CD4-positive, CD25-positive, alpha-beta regulatory T cell (primary cell): Measurements from ENCODE around the gene GPRIN2. TPM values are rescaled to one million over a fixed set of nuclear protein-coding genes. Genes with fewer than 3 reads are reported as not detected.
A peak's percentile ranks its signal among the peaks of the same experiment; 100 is the strongest.
"Not testable (repeated sequence)": the region's sequence is repeated elsewhere in the genome, so short reads cannot be mapped to it uniquely, and the experiment has no call there.

Source experiments
- ATAC-seq, 2 donors: fragments of 150-1000 bp; cut with Tn5 transposase; one replicate each; pipeline ENCODE4 v1.10.0; 2021; ENCODE audit warnings: low read depth in 2 of 2, moderate number of reproducible peaks in 2 of 2, moderate library complexity in 1 of 2
- DNase-seq, 3 donors: peaks; one replicate each; pipeline versions ENCODE4 v3.0.0 to v3.0.0-alpha.2; 2012 to 2022; ENCODE audit warnings: mixed read lengths in 1 of 3
- H3K27ac ChIP-seq: one replicate; pipeline ENCODE4 v1.7.0; 2013; ENCODE audit warnings: mild to moderate bottlenecking, low read length; ENCODE audit not compliant: insufficient read depth, poor library complexity, severe bottlenecking
- H3K27me3 ChIP-seq: one replicate; pipeline ENCODE4 v1.7.0; 2013; ENCODE audit warnings: low read length; ENCODE audit not compliant: control insufficient read depth, insufficient read depth
- H3K36me3 ChIP-seq: one replicate; pipeline ENCODE4 v1.7.0; 2013; ENCODE audit warnings: mild to moderate bottlenecking, low read length, moderate library complexity; ENCODE audit not compliant: control insufficient read depth, insufficient read depth
- H3K4me1 ChIP-seq: 2 replicates; pipeline ENCODE4 v1.7.0; 2013; ENCODE audit warnings: mild to moderate bottlenecking, low read length; ENCODE audit not compliant: insufficient read depth, control insufficient read depth, poor library complexity, severe bottlenecking
- H3K4me3 ChIP-seq: one replicate; pipeline ENCODE4 v1.7.0; 2013; ENCODE audit warnings: low read depth, mild to moderate bottlenecking, low read length, moderate library complexity
- H3K9me3 ChIP-seq, 2 experiments: 1 replicate in 1 of 2; 2 replicates in 1 of 2; pipeline ENCODE4 v1.7.0; 2013; ENCODE audit warnings: low read length in 2 of 2, mild to moderate bottlenecking in 1 of 2, moderate library complexity in 1 of 2; ENCODE audit not compliant: control insufficient read depth in 2 of 2
- H3K27ac Mint-ChIP-seq, 3 donors: one replicate each; pipeline ENCODE4 v1.8.0; 2020 to 2022; ENCODE audit warnings: mild to moderate bottlenecking in 3 of 3, mixed read lengths in 3 of 3, moderate library complexity in 2 of 3
- H3K27me3 Mint-ChIP-seq: one replicate; pipeline ENCODE4 v1.8.0; 2022; ENCODE audit warnings: mild to moderate bottlenecking, mixed read lengths
- H3K36me3 Mint-ChIP-seq: one replicate; pipeline ENCODE4 v1.8.0; 2020; ENCODE audit warnings: mixed read lengths
- H3K4me1 Mint-ChIP-seq, 4 donors: one replicate each; pipeline ENCODE4 v1.8.0; 2020 to 2022; ENCODE audit warnings: mixed read lengths in 4 of 4, mild to moderate bottlenecking in 1 of 4
- H3K4me3 Mint-ChIP-seq, 4 donors: one replicate each; pipeline ENCODE4 v1.8.0; 2020 to 2022; ENCODE audit warnings: mild to moderate bottlenecking in 4 of 4, mixed read lengths in 4 of 4, moderate library complexity in 3 of 4
- H3K9me3 Mint-ChIP-seq, 7 donors: one replicate each; pipeline ENCODE4 v1.8.0; 2020 to 2022; ENCODE audit warnings: mixed read lengths in 7 of 7, mild to moderate bottlenecking in 3 of 7, moderate library complexity in 2 of 7
- polyA plus RNA-seq, 4 donors: library from polyadenylated mRNA; unstranded; fragments of 300-500 nt; fragmentation: Illumina TruSeq; gene quantifications; one replicate each; pipeline ENCODE4 v1.2.3, GENCODE V29; 2021
- total RNA-seq: library from RNA; stranded (reverse); gene quantifications from one replicate; pipeline ENCODE4 v1.2.3, GENCODE V29; 2022

Gene GPRIN2
- total and polyA plus RNA-seq, 5 donors from 2014 or later, result not detected

DNA sequence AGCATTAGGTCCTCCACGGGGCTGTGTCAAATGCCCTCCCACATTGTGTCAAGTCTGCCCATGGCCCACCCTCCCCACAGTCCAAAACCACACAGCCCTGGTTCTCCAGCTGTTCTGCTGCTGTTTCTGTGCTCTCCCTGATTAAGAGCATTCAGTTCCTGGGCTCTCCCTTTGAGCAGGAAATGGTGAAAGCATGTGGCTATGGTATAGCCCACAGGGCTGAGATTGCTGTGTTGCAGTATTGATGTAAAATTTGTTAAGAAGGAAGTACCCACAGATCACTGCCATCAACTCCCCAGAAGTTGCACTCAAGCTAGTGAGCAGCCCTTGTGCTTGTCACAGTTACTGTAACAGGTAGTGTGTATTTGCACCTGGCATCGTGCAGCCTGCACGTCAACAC lies 31.8 kb upstream of the GPRIN2 start:
- not testable (repeated sequence) for H3K4me1 Mint-ChIP-seq, H3K27ac ChIP-seq, H3K9me3 ChIP-seq, H3K36me3 Mint-ChIP-seq, DNase-seq, H3K36me3 ChIP-seq, H3K9me3 Mint-ChIP-seq, H3K27ac Mint-ChIP-seq, H3K4me3 Mint-ChIP-seq, H3K4me3 ChIP-seq, H3K27me3 Mint-ChIP-seq, H3K4me1 ChIP-seq, H3K27me3 ChIP-seq
- ATAC-seq, result peak in 1 of 2 donors; percentile 37

- not testable (repeated sequence) for H3K9me3 Mint-ChIP-seq, H3K4me3 Mint-ChIP-seq, H3K36me3 Mint-ChIP-seq
Observed at GRCh38 chr10:46587546-46587945, 31.1 kb upstream of the GPRIN2 start.

GRCh38 chr10:46585246-46585645 lies 28.8 kb upstream of the GPRIN2 start:
- H3K27ac Mint-ChIP-seq, H3K4me3 ChIP-seq, H3K9me3 Mint-ChIP-seq, DNase-seq, H3K27me3 Mint-ChIP-seq, H3K27ac ChIP-seq, H3K27me3 ChIP-seq, H3K36me3 Mint-ChIP-seq, H3K9me3 ChIP-seq, H3K36me3 ChIP-seq, H3K4me3 Mint-ChIP-seq, ATAC-seq, H3K4me1 ChIP-seq, H3K4me1 Mint-ChIP-seq: not testable (repeated sequence)

More at GRCh38 chr10:46587546-46587945, 31.1 kb upstream of the GPRIN2 start:
- not testable (repeated sequence) for H3K4me1 Mint-ChIP-seq, H3K9me3 ChIP-seq, H3K27ac ChIP-seq, H3K27me3 ChIP-seq, ATAC-seq, H3K4me1 ChIP-seq, H3K27me3 Mint-ChIP-seq, H3K4me3 ChIP-seq, H3K36me3 ChIP-seq, H3K27ac Mint-ChIP-seq, DNase-seq

- H3K4me3 ChIP-seq, ATAC-seq, H3K4me1 ChIP-seq, H3K27me3 ChIP-seq, H3K27me3 Mint-ChIP-seq, H3K27ac Mint-ChIP-seq, H3K36me3 Mint-ChIP-seq, H3K4me1 Mint-ChIP-seq, H3K9me3 Mint-ChIP-seq, DNase-seq, H3K4me3 Mint-ChIP-seq, H3K9me3 ChIP-seq, H3K27ac ChIP-seq, H3K36me3 ChIP-seq: not testable (repeated sequence)
Observed at GRCh38 chr10:46584196-46584595, 27.7 kb upstream of the GPRIN2 start.

DNA sequence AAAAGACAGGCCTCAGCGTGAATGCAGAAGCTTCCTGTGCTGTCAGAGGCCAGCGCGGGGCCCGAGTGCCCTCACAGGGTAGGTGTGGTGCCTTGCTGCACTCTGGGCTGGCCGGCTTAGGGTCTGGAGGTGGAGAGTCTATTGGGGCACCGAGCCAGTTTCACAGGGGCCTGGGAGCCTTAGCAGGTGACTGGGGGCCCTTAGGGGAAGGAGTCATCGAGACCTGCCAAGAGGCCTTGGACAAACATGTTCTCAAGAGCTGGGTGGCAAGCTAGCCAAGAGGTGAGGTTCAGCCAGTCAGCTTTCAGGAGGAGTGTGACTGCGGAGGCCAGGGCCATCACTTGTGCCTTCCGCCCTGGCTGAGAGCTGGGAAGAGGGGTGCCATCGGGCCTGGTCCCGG lies 26.1 kb upstream of the GPRIN2 start:
- H3K4me3 Mint-ChIP-seq, H3K36me3 Mint-ChIP-seq, H3K27me3 ChIP-seq, H3K27ac Mint-ChIP-seq, H3K9me3 Mint-ChIP-seq, DNase-seq, H3K36me3 ChIP-seq, H3K4me1 ChIP-seq, H3K27me3 Mint-ChIP-seq, H3K4me3 ChIP-seq, H3K4me1 Mint-ChIP-seq, H3K27ac ChIP-seq, H3K9me3 ChIP-seq, ATAC-seq: not testable (repeated sequence)

GRCh38 chr10:46581997-46582396 lies 25.5 kb upstream of the GPRIN2 start:
- H3K4me1 Mint-ChIP-seq, H3K36me3 Mint-ChIP-seq, ATAC-seq, DNase-seq, H3K4me3 ChIP-seq, H3K27ac ChIP-seq, H3K27ac Mint-ChIP-seq, H3K4me1 ChIP-seq, H3K4me3 Mint-ChIP-seq, H3K27me3 ChIP-seq, H3K27me3 Mint-ChIP-seq, H3K9me3 ChIP-seq, H3K9me3 Mint-ChIP-seq, H3K36me3 ChIP-seq: not testable (repeated sequence)

GRCh38 chr10:46579378-46579777 lies 22.9 kb upstream of the GPRIN2 start:
- not testable (repeated sequence) for H3K36me3 Mint-ChIP-seq, H3K4me3 Mint-ChIP-seq, H3K9me3 ChIP-seq, DNase-seq, H3K4me3 ChIP-seq, H3K9me3 Mint-ChIP-seq, H3K27me3 Mint-ChIP-seq, ATAC-seq, H3K27me3 ChIP-seq, H3K27ac Mint-ChIP-seq, H3K4me1 ChIP-seq, H3K27ac ChIP-seq, H3K4me1 Mint-ChIP-seq, H3K36me3 ChIP-seq

DNA sequence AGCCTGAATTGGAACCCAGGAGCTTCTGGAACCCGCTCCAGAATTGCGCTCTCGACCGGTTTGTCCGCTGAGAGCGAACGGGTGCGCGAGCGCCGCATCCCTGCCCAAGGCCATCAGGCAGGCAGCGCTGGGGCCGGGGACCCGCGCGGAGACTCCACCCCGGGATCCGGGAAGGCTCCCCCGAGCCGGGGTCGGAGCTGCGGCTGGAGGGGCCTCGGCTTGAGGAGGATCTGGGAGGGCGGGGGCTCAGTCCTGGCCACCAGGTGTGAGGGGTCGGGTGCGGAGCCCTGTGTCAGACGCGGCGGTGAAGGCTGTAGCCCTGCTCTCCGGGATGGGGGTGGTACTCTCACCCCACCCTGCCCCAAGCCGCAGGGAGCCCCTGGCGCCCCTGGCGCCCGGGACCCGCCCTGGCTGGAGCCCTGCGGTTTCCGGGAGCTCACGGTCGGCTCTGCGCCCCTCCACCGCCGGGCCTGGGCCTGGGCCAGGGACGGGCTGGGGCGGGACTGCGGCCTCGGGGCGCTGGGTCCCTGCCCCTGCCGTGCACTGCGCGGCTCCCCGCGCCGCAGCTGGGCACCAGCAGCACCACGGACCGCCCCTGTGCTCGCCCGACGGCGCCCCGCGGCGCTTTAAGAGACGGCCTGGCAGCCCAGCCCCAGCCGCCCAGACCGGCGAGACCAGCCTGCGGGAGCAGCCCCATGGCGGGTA lies 22.2 kb upstream of the GPRIN2 start, which contains the start of gene SYT15:
Gene SYT15, plus strand, starts transcription at position 655 of the 705 bp plus-strand sequence. Its CDS starts 41 bp downstream, at position 696.
- H3K4me3 ChIP-seq, H3K27me3 Mint-ChIP-seq, DNase-seq, H3K27ac Mint-ChIP-seq, ATAC-seq, H3K36me3 Mint-ChIP-seq, H3K9me3 Mint-ChIP-seq, H3K4me3 Mint-ChIP-seq, H3K36me3 ChIP-seq, H3K27me3 ChIP-seq, H3K27ac ChIP-seq, H3K4me1 ChIP-seq, H3K4me1 Mint-ChIP-seq, H3K9me3 ChIP-seq: not testable (repeated sequence)
